ENCODE measurements around the gene SLC13A2.

The SLC13A2 gene

DNA sequence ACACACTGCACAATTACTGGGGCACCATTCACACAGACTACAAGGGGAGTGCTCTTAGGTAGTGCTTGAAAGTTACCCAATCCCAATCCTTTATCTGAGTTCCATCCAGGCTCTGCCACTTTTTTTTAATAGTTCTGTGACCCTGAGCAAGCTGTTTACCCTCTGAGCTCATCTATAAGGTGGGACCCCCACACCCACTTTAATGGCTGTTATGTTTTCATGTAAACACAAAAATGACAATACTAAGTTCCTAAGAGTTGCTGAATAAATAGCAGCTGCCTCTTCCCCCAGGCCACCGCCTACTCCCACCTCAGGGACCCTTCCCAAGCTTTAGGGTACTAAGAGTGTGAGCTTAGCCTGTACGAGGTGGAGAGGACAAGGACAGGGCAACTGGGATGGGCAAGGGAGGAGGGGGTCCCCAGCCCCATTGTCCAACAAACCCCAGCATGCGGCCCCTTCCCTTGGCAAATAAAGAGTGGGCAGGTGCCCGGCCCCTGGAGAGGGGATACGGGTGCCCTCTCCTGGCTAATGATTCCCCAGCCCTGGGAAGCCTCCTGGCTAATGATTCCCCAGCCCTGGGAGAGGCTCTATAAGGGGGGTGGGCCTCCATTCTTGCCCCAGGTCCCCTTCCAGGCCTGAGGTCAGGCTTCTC, 14.6 kb downstream of the SLC13A2 start:
- TF ChIP-seq SUZ12 (IDR thresholded peaks at IDR 0.05; ENCODE audit: extremely low read depth, insufficient read depth, insufficient read length): no peak
- no peak for TF ChIP-seq ZNF274 (IDR thresholded peaks at IDR 0.05; ENCODE audit: low read depth, low read length)
- no peak for TF ChIP-seq YY1 (IDR thresholded peaks at IDR 0.05; ENCODE audit: insufficient read depth, insufficient read length)
- Histone ChIP-seq H3K27me3 (ENCODE audit: insufficient read depth, insufficient read length) (no peaks in the 10 kb centered on the region), H3K9me3 (ENCODE audit: insufficient read depth, low read length) (no peaks in the 10 kb centered on the region), H3K36me3 (ENCODE audit: insufficient read depth, insufficient read length, low read length) (no peaks in the 10 kb centered on the region), H3K4me3 (ENCODE audit: insufficient read length, low read depth) (no peak overlapping the region), H3K4me1 (ENCODE audit: insufficient read depth, insufficient read length) (peaks cover 2% of the 10 kb centered on the region), H3K9ac (ENCODE audit: insufficient read length, low read depth) (no peak overlapping the region)
- DNase-seq (ENCODE audit: low read depth, low spot score): no peak

DNA sequence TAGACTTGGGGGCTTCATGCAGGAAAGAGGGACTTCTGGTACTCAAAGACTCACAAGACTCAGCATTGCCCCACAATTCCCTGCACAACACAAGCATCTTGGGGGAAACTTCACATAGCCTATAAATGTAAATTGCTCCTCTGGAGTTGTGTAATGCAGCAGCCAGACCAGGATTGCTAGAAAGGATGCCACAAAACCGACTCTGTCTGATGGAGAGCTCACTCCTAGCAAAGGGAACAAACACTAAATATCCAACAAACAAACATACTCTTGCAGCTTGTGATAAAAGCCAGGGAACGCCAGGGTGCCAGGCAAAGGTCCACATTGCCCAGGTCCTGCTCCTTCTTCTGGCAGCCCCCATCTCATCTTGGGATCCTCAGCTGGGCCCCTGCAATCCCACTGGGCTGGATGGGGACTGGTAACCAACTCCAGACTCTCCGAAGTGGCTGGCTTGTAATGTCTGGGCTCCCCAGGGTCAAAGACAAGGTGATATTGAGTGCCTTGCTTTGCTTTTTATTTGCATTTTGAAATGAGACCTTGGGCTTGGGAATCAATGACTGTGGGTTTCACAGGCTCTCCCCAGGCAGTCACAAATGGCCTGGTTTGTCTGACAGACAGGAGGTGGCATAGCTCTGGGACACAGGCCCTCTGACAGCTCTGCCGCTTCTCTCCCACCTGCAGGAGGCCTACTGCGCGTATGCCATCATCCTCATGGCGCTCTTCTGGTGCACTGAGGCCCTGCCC, 15.3 kb downstream of the SLC13A2 start:
- Histone ChIP-seq H3K9ac (ENCODE audit: insufficient read length, low read depth) (no peak overlapping the region), H3K9me3 (ENCODE audit: insufficient read depth, low read length) (no peaks in the 10 kb centered on the region), H3K27me3 (ENCODE audit: insufficient read depth, insufficient read length) (no peaks in the 10 kb centered on the region), H3K4me3 (ENCODE audit: insufficient read length, low read depth) (no peak overlapping the region), H3K4me1 (ENCODE audit: insufficient read depth, insufficient read length) (peaks cover 2% of the 10 kb centered on the region), H3K36me3 (ENCODE audit: insufficient read depth, insufficient read length, low read length) (no peaks in the 10 kb centered on the region)
- no peak for DNase-seq (ENCODE audit: low read depth, low spot score)
- TF ChIP-seq ZNF274 (IDR thresholded peaks at IDR 0.05; ENCODE audit: low read depth, low read length) (no peak), SUZ12 (IDR thresholded peaks at IDR 0.05; ENCODE audit: extremely low read depth, insufficient read depth, insufficient read length) (no peak), YY1 (IDR thresholded peaks at IDR 0.05; ENCODE audit: insufficient read depth, insufficient read length) (no peak)

DNA sequence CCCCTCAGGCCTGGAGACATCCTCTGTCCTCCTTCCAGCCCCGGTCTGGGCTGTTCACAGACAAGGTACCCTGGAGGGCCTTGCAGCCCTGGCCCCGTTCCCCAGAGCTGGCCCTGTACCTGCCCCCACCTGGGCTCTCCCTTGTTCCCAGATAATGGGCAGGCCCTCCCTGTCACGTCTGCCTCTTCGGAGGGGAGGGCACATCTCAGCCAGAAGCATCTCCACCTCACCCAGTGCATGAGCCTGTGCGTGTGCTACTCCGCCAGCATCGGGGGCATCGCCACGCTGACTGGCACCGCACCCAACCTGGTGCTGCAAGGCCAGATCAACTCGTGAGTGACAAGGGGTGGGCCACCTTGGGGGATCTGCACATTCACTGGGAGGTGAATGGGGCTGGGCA, 17.8 kb downstream of the SLC13A2 start:
- Histone ChIP-seq H3K4me3 (ENCODE audit: insufficient read length, low read depth) (no peak overlapping the region), H3K4me1 (ENCODE audit: insufficient read depth, insufficient read length) (peaks cover 5% of the 10 kb centered on the region), H3K36me3 (ENCODE audit: insufficient read depth, insufficient read length, low read length) (no peaks in the 10 kb centered on the region), H3K9ac (ENCODE audit: insufficient read length, low read depth) (no peak overlapping the region), H3K27me3 (ENCODE audit: insufficient read depth, insufficient read length) (no peaks in the 10 kb centered on the region), H3K9me3 (ENCODE audit: insufficient read depth, low read length) (no peaks in the 10 kb centered on the region)
- DNase-seq (ENCODE audit: low read depth, low spot score): no peak
- no peak for TF ChIP-seq YY1 (IDR thresholded peaks at IDR 0.05; ENCODE audit: insufficient read depth, insufficient read length)
- TF ChIP-seq ZNF274 (IDR thresholded peaks at IDR 0.05; ENCODE audit: low read depth, low read length): no peak
- no peak for TF ChIP-seq SUZ12 (IDR thresholded peaks at IDR 0.05; ENCODE audit: extremely low read depth, insufficient read depth, insufficient read length)

DNA sequence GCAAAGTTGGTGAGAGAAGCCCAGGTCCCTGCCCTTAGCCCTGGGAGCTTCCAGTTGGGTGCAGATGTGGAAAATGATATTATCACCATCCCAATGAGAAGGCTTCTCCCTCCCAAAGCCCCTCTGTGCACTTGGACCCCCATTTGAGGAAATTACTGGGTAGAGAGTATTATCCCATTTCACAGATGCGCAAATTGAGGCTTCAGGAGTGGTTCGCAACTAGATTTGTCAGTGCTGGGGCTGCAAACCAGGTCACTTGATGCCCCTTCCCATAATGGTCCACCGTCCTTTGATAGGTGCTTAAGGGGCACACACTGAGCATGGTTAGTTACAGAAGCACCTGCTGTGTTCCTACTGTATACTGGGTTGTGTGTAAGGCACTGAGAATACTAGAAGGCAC, 18.4 kb downstream of the SLC13A2 start:
- no peak overlapping the region for H3K4me3 ChIP-seq (ENCODE audit: insufficient read length, low read depth)
- no peak for DNase-seq (ENCODE audit: low read depth, low spot score)
- H3K9ac ChIP-seq (ENCODE audit: insufficient read length, low read depth): no peak overlapping the region
- TF ChIP-seq YY1 (IDR thresholded peaks at IDR 0.05; ENCODE audit: insufficient read depth, insufficient read length): no peak
- no peak for TF ChIP-seq SUZ12 (IDR thresholded peaks at IDR 0.05; ENCODE audit: extremely low read depth, insufficient read depth, insufficient read length)
- TF ChIP-seq ZNF274 (IDR thresholded peaks at IDR 0.05; ENCODE audit: low read depth, low read length): no peak
- no peaks in the 10 kb centered on the region for H3K27me3 ChIP-seq (ENCODE audit: insufficient read depth, insufficient read length)
- H3K36me3 ChIP-seq (ENCODE audit: insufficient read depth, insufficient read length, low read length): no peaks in the 10 kb centered on the region
- H3K9me3 ChIP-seq (ENCODE audit: insufficient read depth, low read length): no peaks in the 10 kb centered on the region
- H3K4me1 ChIP-seq (ENCODE audit: insufficient read depth, insufficient read length): peaks cover 5% of the 10 kb centered on the region

DNA sequence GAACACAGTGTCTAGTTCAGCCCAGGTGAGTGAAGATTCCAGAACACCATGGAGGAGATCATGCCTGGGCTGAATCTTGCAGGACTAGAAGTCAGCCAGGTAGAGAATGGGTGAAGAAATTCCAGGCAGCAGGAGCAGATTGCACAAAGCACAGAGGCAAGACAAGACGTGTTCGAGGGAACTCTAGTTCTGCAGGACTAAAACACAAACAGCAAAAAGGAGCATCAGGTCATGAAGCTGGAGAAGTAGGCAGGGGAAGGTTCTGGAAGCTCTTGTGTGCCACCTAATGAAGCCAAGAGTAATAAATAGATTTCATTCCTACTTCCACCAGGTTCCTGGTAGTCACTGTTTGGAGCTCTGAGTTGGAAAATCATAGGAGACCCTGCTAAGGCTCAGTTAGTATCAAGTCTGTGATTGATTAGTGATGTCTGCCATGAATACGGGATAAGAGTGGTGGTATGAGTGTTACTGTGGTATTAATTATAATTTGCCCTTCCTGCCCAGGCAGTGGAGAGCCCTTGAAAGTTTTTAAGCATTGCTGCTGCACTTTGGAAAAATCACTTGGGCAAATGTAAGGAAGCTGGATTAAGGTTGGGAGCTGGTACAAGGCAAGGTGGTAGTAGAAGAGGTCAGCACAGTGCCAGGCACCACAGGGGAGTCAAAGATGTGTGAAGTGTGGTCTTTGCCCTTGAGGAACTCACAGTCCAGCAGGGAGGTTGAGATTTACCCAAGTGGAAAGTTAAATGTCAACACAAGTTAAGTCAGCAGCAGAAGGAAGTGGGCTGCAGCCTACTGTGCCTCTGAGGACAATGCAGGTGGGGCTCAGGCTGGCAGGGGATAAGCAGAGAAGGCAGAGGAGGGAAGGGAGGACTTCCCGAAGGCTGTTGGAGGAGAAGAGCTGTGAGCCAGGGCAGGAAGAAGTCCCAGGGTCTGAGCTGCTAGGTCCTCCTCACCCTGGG, 19.2 kb downstream of the SLC13A2 start:
- no peaks in the 10 kb centered on the region for H3K9me3 ChIP-seq (ENCODE audit: insufficient read depth, low read length)
- TF ChIP-seq ZNF274 (IDR thresholded peaks at IDR 0.05; ENCODE audit: low read depth, low read length) (no peak), SUZ12 (IDR thresholded peaks at IDR 0.05; ENCODE audit: extremely low read depth, insufficient read depth, insufficient read length) (no peak), YY1 (IDR thresholded peaks at IDR 0.05; ENCODE audit: insufficient read depth, insufficient read length) (no peak)
- H3K27me3 ChIP-seq (ENCODE audit: insufficient read depth, insufficient read length): no peaks in the 10 kb centered on the region
- DNase-seq (ENCODE audit: low read depth, low spot score): no peak
- H3K4me3 ChIP-seq (ENCODE audit: insufficient read length, low read depth): no peak overlapping the region
- peaks cover 5% of the 10 kb centered on the region for H3K4me1 ChIP-seq (ENCODE audit: insufficient read depth, insufficient read length)
- H3K36me3 ChIP-seq (ENCODE audit: insufficient read depth, insufficient read length, low read length): no peaks in the 10 kb centered on the region
- H3K9ac ChIP-seq (ENCODE audit: insufficient read length, low read depth): no peak overlapping the region

DNA sequence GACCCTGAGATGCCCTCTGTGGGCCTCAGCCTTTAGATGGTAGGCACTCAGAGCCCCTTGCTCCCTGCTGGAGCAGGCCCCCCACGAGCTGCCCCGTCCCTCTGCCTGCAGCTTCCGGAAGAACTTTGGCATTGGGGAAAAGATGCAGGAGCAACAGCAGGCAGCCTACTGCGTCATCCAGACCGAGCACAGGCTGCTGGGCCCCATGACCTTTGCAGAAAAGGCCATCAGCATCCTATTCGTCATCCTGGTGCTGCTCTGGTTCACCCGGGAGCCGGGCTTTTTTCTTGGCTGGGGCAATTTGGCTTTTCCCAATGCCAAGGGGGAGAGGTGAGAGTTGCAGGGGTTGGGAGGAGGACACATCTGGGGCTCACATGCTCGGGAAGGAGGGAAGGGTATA, 20.0 kb downstream of the SLC13A2 start:
- DNase-seq (ENCODE audit: low read depth, low spot score): no peak
- peaks cover 5% of the 10 kb centered on the region for H3K4me1 ChIP-seq (ENCODE audit: insufficient read depth, insufficient read length)
- H3K27me3 ChIP-seq (ENCODE audit: insufficient read depth, insufficient read length): no peaks in the 10 kb centered on the region
- H3K9ac ChIP-seq (ENCODE audit: insufficient read length, low read depth): no peak overlapping the region
- TF ChIP-seq YY1 (IDR thresholded peaks at IDR 0.05; ENCODE audit: insufficient read depth, insufficient read length): no peak
- no peak for TF ChIP-seq ZNF274 (IDR thresholded peaks at IDR 0.05; ENCODE audit: low read depth, low read length)
- no peak for TF ChIP-seq SUZ12 (IDR thresholded peaks at IDR 0.05; ENCODE audit: extremely low read depth, insufficient read depth, insufficient read length)
- no peaks in the 10 kb centered on the region for H3K36me3 ChIP-seq (ENCODE audit: insufficient read depth, insufficient read length, low read length)
- no peak overlapping the region for H3K4me3 ChIP-seq (ENCODE audit: insufficient read length, low read depth)
- no peaks in the 10 kb centered on the region for H3K9me3 ChIP-seq (ENCODE audit: insufficient read depth, low read length)
